Activated CD4-positive, alpha-beta T cell treated with anti-CD3 and anti-CD28 coated beads, Interleukin-2, amount 10 ng/mL, durations not matched to agents 24 days and 14 days (primary cell): ENCODE measurements around the gene GRHL3. TPM values are rescaled to one million over a fixed set of nuclear protein-coding genes. Genes with fewer than 3 reads are reported as not detected.

ENCODE experiments used
- DNase-seq: peaks from one replicate; pipeline ENCODE4 v3.0.0; 2022
- H3K27ac Mint-ChIP-seq: one replicate; pipeline ENCODE4 v1.8.0; 2022; ENCODE audit warnings: mild to moderate bottlenecking, mixed read lengths
- H3K27me3 Mint-ChIP-seq: one replicate; pipeline ENCODE4 v1.8.0; 2022; ENCODE audit warnings: mixed read lengths
- H3K36me3 Mint-ChIP-seq: one replicate; pipeline ENCODE4 v1.8.0; 2022; ENCODE audit warnings: low read depth, mild to moderate bottlenecking, mixed read lengths
- H3K4me1 Mint-ChIP-seq: one replicate; pipeline ENCODE4 v1.8.0; 2021; ENCODE audit warnings: mixed read lengths
- H3K4me3 Mint-ChIP-seq: one replicate; pipeline ENCODE4 v1.8.0; 2022; ENCODE audit warnings: mild to moderate bottlenecking, moderate library complexity, mixed read lengths
- H3K9me3 Mint-ChIP-seq: one replicate; pipeline ENCODE4 v1.8.0; 2021; ENCODE audit warnings: mixed read lengths
- intact Hi-C: fragments of 100-400 bp; cut with micrococcal nuclease; formaldehyde crosslinking; loops from one replicate; pipeline ENCODE4 v1.15.1; 2023
- total RNA-seq: library from RNA; stranded (reverse); gene quantifications from 2 replicates; pipeline ENCODE4 v1.2.3, GENCODE V29; 2022

The GRHL3 gene
- total RNA-seq, 1 donor from 2014 or later = not detected

- no peak for DNase-seq
- Mint-ChIP-seq H3K4me1 (peaks cover 32% of the 10 kb centered on the region), H3K9me3 (no peaks in the 10 kb centered on the region), H3K4me3 (no peak overlapping the region), H3K27me3 (peaks cover 78% of the 10 kb centered on the region), H3K36me3 (no peaks in the 10 kb centered on the region), H3K27ac (no peak overlapping the region)
- intact Hi-C loops = loop anchor here (5.0 kb wide), 1 partner anchor 41 kb away; no protein-coding TSS in a partner anchor
Measured at GRCh38 chr1:24317956-24318614, 1.1 kb upstream of the GRHL3 start.

GRCh38 chr1:24318615-24319311, 394 bp upstream of the GRHL3 start:
- Mint-ChIP-seq H3K27me3 (peaks cover 79% of the 10 kb centered on the region), H3K9me3 (no peaks in the 10 kb centered on the region), H3K4me3 (no peak overlapping the region), H3K4me1 (peaks cover 32% of the 10 kb centered on the region), H3K36me3 (no peaks in the 10 kb centered on the region), H3K27ac (no peak overlapping the region)
- intact Hi-C loops = loop anchor here (5.0 kb wide), 1 partner anchor 41 kb away; no protein-coding TSS in a partner anchor
- DNase-seq = no peak

GRCh38 chr1:24319962-24320361, 805 bp downstream of the GRHL3 start:
- Mint-ChIP-seq H3K27me3 (peaks cover 87% of the 10 kb centered on the region), H3K36me3 (no peaks in the 10 kb centered on the region), H3K9me3 (no peaks in the 10 kb centered on the region), H3K4me1 (peaks cover 32% of the 10 kb centered on the region), H3K27ac (no peak overlapping the region), H3K4me3 (no peak overlapping the region)
- no peak for DNase-seq
- intact Hi-C loops = loop anchor here (5.0 kb wide), 1 partner anchor 43 kb away; no protein-coding TSS in a partner anchor

- H3K27ac Mint-ChIP-seq = no peak overlapping the region
- peaks cover 88% of the 10 kb centered on the region for H3K27me3 Mint-ChIP-seq
- H3K9me3 Mint-ChIP-seq = no peaks in the 10 kb centered on the region
- DNase-seq = no peak
- H3K4me3 Mint-ChIP-seq = peak overlapping the region; percentile 63
- no peaks in the 10 kb centered on the region for H3K36me3 Mint-ChIP-seq
- H3K4me1 Mint-ChIP-seq = peaks cover 34% of the 10 kb centered on the region
- intact Hi-C loops = no loop called here
Measured at GRCh38 chr1:24321126-24321525, 2.0 kb downstream of the GRHL3 start.

- Mint-ChIP-seq H3K27ac (peak overlapping the region; percentile 82), H3K27me3 (peaks cover 90% of the 10 kb centered on the region), H3K4me1 (peaks cover 35% of the 10 kb centered on the region), H3K36me3 (no peaks in the 10 kb centered on the region), H3K4me3 (peak overlapping the region; percentile 82), H3K9me3 (no peaks in the 10 kb centered on the region)
- intact Hi-C loops = loop anchor here (1.0 to 2.0 kb wide), 3 partner anchors 29 to 123 kb away; no protein-coding TSS in a partner anchor
- peak; percentile 93 for DNase-seq
Measured at GRCh38 chr1:24321697-24322469, 2.7 kb downstream of the GRHL3 start.

- DNase-seq = no peak
- Mint-ChIP-seq H3K4me1 (peaks cover 35% of the 10 kb centered on the region), H3K27ac (peak overlapping the region; percentile 82), H3K4me3 (peak overlapping the region; percentile 82), H3K27me3 (peaks cover 91% of the 10 kb centered on the region), H3K9me3 (no peaks in the 10 kb centered on the region), H3K36me3 (no peaks in the 10 kb centered on the region)
- intact Hi-C loops = loop anchor here (1.0 to 2.0 kb wide), 3 partner anchors 28 to 123 kb away; no protein-coding TSS in a partner anchor
Measured at GRCh38 chr1:24322470-24323177, 3.5 kb downstream of the GRHL3 start.

GRCh38 chr1:24323281-24323680, 4.1 kb downstream of the GRHL3 start:
- Mint-ChIP-seq H3K36me3 (no peaks in the 10 kb centered on the region), H3K9me3 (no peaks in the 10 kb centered on the region), H3K27ac (no peak overlapping the region), H3K4me1 (peaks cover 35% of the 10 kb centered on the region), H3K27me3 (peaks cover 89% of the 10 kb centered on the region), H3K4me3 (no peak overlapping the region)
- intact Hi-C loops = loop anchor here (2.0 kb wide), 1 partner anchor 28 kb away; no protein-coding TSS in a partner anchor
- DNase-seq = no peak

GRCh38 chr1:24324903-24325302, 5.7 kb downstream of the GRHL3 start:
- Mint-ChIP-seq H3K36me3 (no peaks in the 10 kb centered on the region), H3K4me3 (no peak overlapping the region), H3K4me1 (peaks cover 25% of the 10 kb centered on the region), H3K9me3 (no peaks in the 10 kb centered on the region), H3K27ac (no peak overlapping the region), H3K27me3 (peaks cover 89% of the 10 kb centered on the region)
- DNase-seq = no peak
- intact Hi-C loops = loop anchor here (1.0 kb wide), 1 partner anchor 40 kb away; no protein-coding TSS in a partner anchor

- H3K9me3 Mint-ChIP-seq = no peaks in the 10 kb centered on the region
- H3K36me3 Mint-ChIP-seq = no peaks in the 10 kb centered on the region
- H3K4me1 Mint-ChIP-seq = peaks cover 19% of the 10 kb centered on the region
- no peak for DNase-seq
- H3K4me3 Mint-ChIP-seq = no peak overlapping the region
- intact Hi-C loops = no loop called here
- peaks cover 86% of the 10 kb centered on the region for H3K27me3 Mint-ChIP-seq
- no peak overlapping the region for H3K27ac Mint-ChIP-seq
Measured at GRCh38 chr1:24325587-24326449, 6.7 kb downstream of the GRHL3 start.

- H3K27ac Mint-ChIP-seq = no peak overlapping the region
- H3K36me3 Mint-ChIP-seq = no peaks in the 10 kb centered on the region
- peaks cover 91% of the 10 kb centered on the region for H3K27me3 Mint-ChIP-seq
- intact Hi-C loops = no loop called here
- no peaks in the 10 kb centered on the region for H3K9me3 Mint-ChIP-seq
- DNase-seq = no peak
- H3K4me3 Mint-ChIP-seq = no peak overlapping the region
- H3K4me1 Mint-ChIP-seq = peaks cover 8% of the 10 kb centered on the region
Measured at GRCh38 chr1:24327486-24327885, 8.3 kb downstream of the GRHL3 start.

- H3K9me3 Mint-ChIP-seq = no peaks in the 10 kb centered on the region
- H3K4me3 Mint-ChIP-seq = no peak overlapping the region
- intact Hi-C loops = no loop called here
- peaks cover 4% of the 10 kb centered on the region for H3K4me1 Mint-ChIP-seq
- DNase-seq = no peak
- H3K27ac Mint-ChIP-seq = no peak overlapping the region
- no peaks in the 10 kb centered on the region for H3K36me3 Mint-ChIP-seq
- H3K27me3 Mint-ChIP-seq = peaks cover 92% of the 10 kb centered on the region
Measured at GRCh38 chr1:24327891-24328290, 8.7 kb downstream of the GRHL3 start.

GRCh38 chr1:24329331-24329730, 10.2 kb downstream of the GRHL3 start:
- Mint-ChIP-seq H3K9me3 (no peaks in the 10 kb centered on the region), H3K4me1 (peaks cover 3% of the 10 kb centered on the region), H3K36me3 (no peaks in the 10 kb centered on the region), H3K27me3 (peaks cover 89% of the 10 kb centered on the region), H3K27ac (no peak overlapping the region), H3K4me3 (no peak overlapping the region)
- intact Hi-C loops = no loop called here
- DNase-seq = no peak
